NK-92 treated with Interleukin-12 subunit alpha and Interleukin-12 subunit beta, amount 100 ng/mL, for 24 hours (cell line): ENCODE results near the gene CYP39A1.
"Not testable (repeated sequence)": the region's sequence is repeated elsewhere in the genome, so short reads cannot be mapped to it uniquely, and the experiment has no call there.

Experiments used
- DNase-seq: peaks from one replicate; lab custom pipeline; 2025; lab: John Stamatoyannopoulos, UW

Gene CYP39A1

GRCh38 chr6:46648869-46649492 is 3.6 kb downstream of the CYP39A1 start:
- DNase-seq: no peak

- DNase-seq: not testable (repeated sequence)
These were observed 4.5 kb downstream of the CYP39A1 start for GRCh38 chr6:46648108-46648507.

GRCh38 chr6:46645265-46645664 is 7.4 kb downstream of the CYP39A1 start:
- no peak for DNase-seq

GRCh38 chr6:46642928-46643751 is 9.5 kb downstream of the CYP39A1 start:
- DNase-seq: no peak

GRCh38 chr6:46638650-46639049 is 14.0 kb downstream of the CYP39A1 start:
- no peak for DNase-seq

GRCh38 chr6:46637933-46638332 is 14.7 kb downstream of the CYP39A1 start:
- no peak for DNase-seq

GRCh38 chr6:46637145-46637544 is 15.5 kb downstream of the CYP39A1 start:
- no peak for DNase-seq

GRCh38 chr6:46635462-46635861 is 17.2 kb downstream of the CYP39A1 start:
- no peak for DNase-seq

GRCh38 chr6:46632053-46632452 is 20.6 kb downstream of the CYP39A1 start:
- no peak for DNase-seq

- no peak for DNase-seq
These were observed 22.9 kb downstream of the CYP39A1 start for GRCh38 chr6:46629691-46630090.

- no peak for DNase-seq
These were observed 23.6 kb downstream of the CYP39A1 start for GRCh38 chr6:46628976-46629375.

GRCh38 chr6:46628498-46628897 is 24.1 kb downstream of the CYP39A1 start:
- DNase-seq: no peak

GRCh38 chr6:46626976-46627375 is 25.6 kb downstream of the CYP39A1 start:
- DNase-seq: no peak

- no peak for DNase-seq
These were observed 26.2 kb downstream of the CYP39A1 start for GRCh38 chr6:46626228-46626909.

GRCh38 chr6:46618726-46619125 is 33.9 kb downstream of the CYP39A1 start:
- DNase-seq: no peak

GRCh38 chr6:46612645-46613044 is 40.0 kb downstream of the CYP39A1 start:
- no peak for DNase-seq

GRCh38 chr6:46610862-46611553 is 41.6 kb downstream of the CYP39A1 start:
- DNase-seq: no peak

- no peak for DNase-seq
These were observed 46.3 kb downstream of the CYP39A1 start for GRCh38 chr6:46606338-46606737.

GRCh38 chr6:46605091-46605797 is 47.4 kb downstream of the CYP39A1 start:
- no peak for DNase-seq

GRCh38 chr6:46598215-46598614 is 54.4 kb downstream of the CYP39A1 start:
- no peak for DNase-seq

- no peak for DNase-seq
These were observed 59.9 kb downstream of the CYP39A1 start for GRCh38 chr6:46592740-46593139.

GRCh38 chr6:46592046-46592445 is 60.6 kb downstream of the CYP39A1 start:
- DNase-seq: no peak
